ENCODE results near the gene VSIR. TPM values are rescaled to one million over a fixed set of nuclear protein-coding genes. Genes with fewer than 3 reads are reported as not detected.

VSIR gene
- total RNA-seq, 2 experiments from 2014 or later: 86.2 to 91.4 TPM

DNA sequence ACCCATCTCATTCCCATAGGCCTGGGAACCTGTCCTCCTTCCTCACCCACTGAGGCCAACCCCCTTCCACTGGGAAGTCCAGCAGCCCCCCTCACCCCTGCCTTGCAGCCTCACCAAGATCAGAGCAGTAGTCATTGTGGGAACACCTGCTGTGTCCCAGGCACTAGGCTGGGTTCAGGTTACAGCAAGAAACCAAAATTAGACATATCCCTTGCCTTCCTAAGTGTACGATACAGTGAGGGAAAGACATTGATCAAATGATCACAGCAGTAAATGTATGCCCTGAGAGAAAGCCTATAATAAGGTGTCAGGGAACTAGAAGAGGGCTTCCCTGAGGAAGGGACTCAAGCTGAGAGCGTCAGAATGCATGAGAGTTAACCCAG lies 36.8 kb downstream of the VSIR start:
- Histone ChIP-seq H3K4me1 (ENCODE audit: insufficient read depth, low read length) (peaks cover 100% of the 10 kb centered on the region), H3K4me3 (ENCODE audit: low read length) (peak overlapping the region; percentile 25), H3K27ac (ENCODE audit: low read depth in 1 of 2, low read length in 2 of 2) (peak overlapping the region; percentile 71 to 85), H3K9me3 (ENCODE audit: control insufficient read depth in 1 of 2, insufficient read depth in 1 of 2, low read length in 2 of 2) (no peaks in the 10 kb centered on the region), H3K27me3 (ENCODE audit: control insufficient read depth in 1 of 2, insufficient read depth in 2 of 2, low read length in 2 of 2) (no peaks in the 10 kb centered on the region), H3K36me3 (ENCODE audit: insufficient read depth, low read length) (no peaks in the 10 kb centered on the region)
- DNase-seq: peak in 1 of 14 experiments; percentile 29
- Mint-ChIP-seq H3K4me1 (ENCODE audit: low read depth) (peaks cover 100% of the 10 kb centered on the region), H3K27ac (peak overlapping the region; percentile 89), H3K27me3 (no peaks in the 10 kb centered on the region), H3K4me3 (peak overlapping the region; percentile 68), H3K36me3 (ENCODE audit: low read depth) (no peaks in the 10 kb centered on the region), H3K9me3 (no peaks in the 10 kb centered on the region)
- TF ChIP-seq, protein P1, sequence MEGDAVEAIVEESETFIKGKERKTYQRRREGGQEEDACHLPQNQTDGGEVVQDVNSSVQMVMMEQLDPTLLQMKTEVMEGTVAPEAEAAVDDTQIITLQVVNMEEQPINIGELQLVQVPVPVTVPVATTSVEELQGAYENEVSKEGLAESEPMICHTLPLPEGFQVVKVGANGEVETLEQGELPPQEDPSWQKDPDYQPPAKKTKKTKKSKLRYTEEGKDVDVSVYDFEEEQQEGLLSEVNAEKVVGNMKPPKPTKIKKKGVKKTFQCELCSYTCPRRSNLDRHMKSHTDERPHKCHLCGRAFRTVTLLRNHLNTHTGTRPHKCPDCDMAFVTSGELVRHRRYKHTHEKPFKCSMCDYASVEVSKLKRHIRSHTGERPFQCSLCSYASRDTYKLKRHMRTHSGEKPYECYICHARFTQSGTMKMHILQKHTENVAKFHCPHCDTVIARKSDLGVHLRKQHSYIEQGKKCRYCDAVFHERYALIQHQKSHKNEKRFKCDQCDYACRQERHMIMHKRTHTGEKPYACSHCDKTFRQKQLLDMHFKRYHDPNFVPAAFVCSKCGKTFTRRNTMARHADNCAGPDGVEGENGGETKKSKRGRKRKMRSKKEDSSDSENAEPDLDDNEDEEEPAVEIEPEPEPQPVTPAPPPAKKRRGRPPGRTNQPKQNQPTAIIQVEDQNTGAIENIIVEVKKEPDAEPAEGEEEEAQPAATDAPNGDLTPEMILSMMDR (IDR thresholded peaks at IDR 0.05): no peak
- ATAC-seq (ENCODE audit: poor library complexity): peak; percentile 11
- ChIA-PET CTCF (interaction anchor here (1.4 to 2.2 kb wide), 2 partner anchors 12 to 37 kb away, joined by 3 to 10 read pairs; partner anchors contain the start of gene VSIR), POLR2A (interaction anchor here (0.8 to 19.3 kb wide), 11 partner anchors 8 to 115 kb away, joined by 3 to 416 read pairs (median 6); partner anchors contain the start of genes PSAP and VSIR)
- intact Hi-C loops (cut with DNase I, micrococcal nuclease): no loop called here

DNA sequence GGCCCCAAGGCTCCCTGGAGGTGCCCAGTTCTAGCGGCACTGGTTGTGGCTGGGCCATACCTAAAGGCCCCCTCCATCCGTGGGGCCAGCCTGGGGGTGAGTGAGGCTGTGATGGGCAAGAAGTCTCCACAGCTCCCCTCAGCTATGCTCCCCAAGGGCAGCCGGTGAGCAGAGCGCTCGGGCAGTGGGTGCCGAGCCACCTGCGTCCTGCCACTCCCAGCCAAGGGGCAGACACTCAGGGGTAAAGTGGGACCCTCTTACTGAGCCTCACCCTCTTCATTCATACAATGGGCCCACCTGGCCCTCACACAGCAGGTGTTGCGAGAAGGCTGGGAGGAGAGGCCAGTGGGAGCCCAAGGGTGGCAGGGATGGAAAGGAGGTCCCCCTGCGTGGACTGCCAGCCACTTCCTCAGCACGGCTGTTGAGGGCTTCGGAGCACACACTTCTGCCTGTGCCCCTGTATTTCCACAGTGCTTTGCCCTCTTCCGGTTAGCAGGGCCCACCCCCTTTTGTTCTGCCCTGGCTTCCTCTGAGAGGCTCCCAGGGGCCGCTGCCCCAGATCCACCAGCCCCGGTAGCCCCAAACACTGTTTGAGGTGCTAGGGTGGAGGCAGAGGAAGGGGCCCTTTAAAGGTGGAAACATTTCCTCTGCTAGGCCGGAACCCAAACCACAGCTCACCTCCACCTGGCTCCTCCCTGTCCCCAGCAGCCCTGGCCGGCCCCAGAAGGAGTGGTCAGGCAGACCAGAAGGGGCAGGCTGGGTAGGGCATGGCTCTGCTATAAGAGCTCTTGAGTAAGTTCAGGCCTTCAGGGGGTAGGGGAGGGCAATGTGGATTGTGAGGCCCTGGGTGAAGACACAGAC lies 37.4 kb downstream of the VSIR start:
- ATAC-seq (ENCODE audit: poor library complexity): peak; percentile 83
- Histone ChIP-seq H3K9me3 (ENCODE audit: control insufficient read depth in 1 of 2, insufficient read depth in 1 of 2, low read length in 2 of 2) (no peaks in the 10 kb centered on the region), H3K27me3 (ENCODE audit: control insufficient read depth in 1 of 2, insufficient read depth in 2 of 2, low read length in 2 of 2) (no peaks in the 10 kb centered on the region), H3K36me3 (ENCODE audit: insufficient read depth, low read length) (no peaks in the 10 kb centered on the region), H3K27ac (ENCODE audit: low read depth in 1 of 2, low read length in 2 of 2) (peak overlapping the region; percentile 71 to 85), H3K4me1 (ENCODE audit: insufficient read depth, low read length) (peaks cover 100% of the 10 kb centered on the region), H3K4me3 (ENCODE audit: low read length) (peak overlapping the region; percentile 25)
- ChIA-PET CTCF (interaction anchor here (1.1 to 2.2 kb wide), 4 partner anchors 13 to 38 kb away, joined by 3 to 10 read pairs (median 4); partner anchors contain the start of gene VSIR), POLR2A (interaction anchor here (0.8 to 19.3 kb wide), 10 partner anchors 7 to 115 kb away, joined by 3 to 416 read pairs (median 10); partner anchors contain the start of genes PSAP and VSIR)
- TF ChIP-seq, protein P1 (IDR thresholded peaks at IDR 0.05): no peak
- H3K27me3 Mint-ChIP-seq: no peaks in the 10 kb centered on the region
- H3K9me3 Mint-ChIP-seq: no peaks in the 10 kb centered on the region
- peak overlapping the region; percentile 89 for H3K27ac Mint-ChIP-seq
- H3K36me3 Mint-ChIP-seq (ENCODE audit: low read depth): no peaks in the 10 kb centered on the region
- peaks cover 99% of the 10 kb centered on the region for H3K4me1 Mint-ChIP-seq (ENCODE audit: low read depth)
- H3K4me3 Mint-ChIP-seq: peak overlapping the region; percentile 68
- peak in 12 of 14 experiments; percentile 39 to 90 (median 63) for DNase-seq
- intact Hi-C loops (cut with DNase I, micrococcal nuclease): no loop called here

DNA sequence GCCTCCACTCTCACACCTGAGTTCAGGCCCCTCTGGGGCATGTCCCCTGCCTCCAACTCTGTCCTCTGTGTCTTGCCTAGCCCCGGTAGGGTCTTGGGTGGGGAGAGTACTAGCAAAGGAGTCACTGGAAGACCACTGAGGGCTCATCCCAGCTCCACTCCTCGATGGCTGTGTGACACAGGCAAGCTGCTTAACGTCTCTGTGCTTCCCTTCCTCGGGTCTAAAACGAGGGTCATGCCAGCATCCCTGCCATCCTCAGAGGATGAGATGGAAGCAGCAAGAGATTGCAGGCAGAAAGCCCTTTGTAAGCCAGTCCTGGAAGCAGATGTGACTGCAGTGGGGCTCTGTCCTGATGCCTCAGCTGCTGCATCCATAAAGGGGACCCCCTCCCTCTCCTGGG lies 38.5 kb downstream of the VSIR start:
- Mint-ChIP-seq H3K4me1 (ENCODE audit: low read depth) (peaks cover 93% of the 10 kb centered on the region), H3K36me3 (ENCODE audit: low read depth) (no peaks in the 10 kb centered on the region), H3K27me3 (no peaks in the 10 kb centered on the region), H3K27ac (peak overlapping the region; percentile 89), H3K9me3 (no peaks in the 10 kb centered on the region), H3K4me3 (peak overlapping the region; percentile 42)
- ATAC-seq (ENCODE audit: poor library complexity): no peak
- no peak overlapping the region for H3K4me3 ChIP-seq (ENCODE audit: low read length)
- H3K4me1 ChIP-seq (ENCODE audit: insufficient read depth, low read length): peaks cover 100% of the 10 kb centered on the region
- TF ChIP-seq, protein P1 (IDR thresholded peaks at IDR 0.05): no peak
- ChIA-PET CTCF (interaction anchor here (1.0 to 1.5 kb wide), 3 partner anchors 9 to 39 kb away, joined by 3 to 4 read pairs (median 3); no protein-coding TSS in a partner anchor), POLR2A (interaction anchor here (1.0 to 19.3 kb wide), 4 partner anchors 8 to 33 kb away, joined by 3 to 416 read pairs (median 142); partner anchors contain the start of gene VSIR)
- intact Hi-C loops (cut with DNase I, micrococcal nuclease): no loop called here
- H3K27ac ChIP-seq (ENCODE audit: low read depth in 1 of 2, low read length in 2 of 2): peak overlapping the region; percentile 71 to 85
- no peak for DNase-seq
- H3K9me3 ChIP-seq (ENCODE audit: control insufficient read depth in 1 of 2, insufficient read depth in 1 of 2, low read length in 2 of 2): no peaks in the 10 kb centered on the region
- no peaks in the 10 kb centered on the region for H3K27me3 ChIP-seq (ENCODE audit: control insufficient read depth in 1 of 2, insufficient read depth in 2 of 2, low read length in 2 of 2)
- H3K36me3 ChIP-seq (ENCODE audit: insufficient read depth, low read length): no peaks in the 10 kb centered on the region
